HepG2 (cell line): Measurements from ENCODE around the gene PRM2. TPM values are rescaled to one million over a fixed set of nuclear protein-coding genes. Genes with fewer than 3 reads are reported as not detected.
A peak's percentile ranks its signal among the peaks of the same experiment; 100 is the strongest.

Experiments used
- BRD4 ChIP-seq: sonication (generic); formaldehyde crosslinking; IDR thresholded peaks from 2 replicates; pipeline ENCODE4 v1.4.0; 2020; ENCODE audit warnings: missing genetic modification reagents
- CBFB ChIP-seq: sonication (generic); formaldehyde crosslinking; IDR thresholded peaks from 2 replicates; pipeline ENCODE4 v1.4.0; 2020; ENCODE audit warnings: missing genetic modification reagents
- CTCF ChIP-seq: sonication (generic); formaldehyde crosslinking; IDR thresholded peaks from 2 replicates; pipeline ENCODE4 v1.5.0; 2020; ENCODE audit warnings: mild to moderate bottlenecking, missing genetic modification reagents, moderate library complexity
- KLF16 ChIP-seq, 2 experiments: sonication (generic) in 1 of 2; formaldehyde crosslinking in 1 of 2; IDR thresholded peaks; 2 replicates each; pipeline versions ENCODE4 v1.6.1 to v1.8.0; 2016 to 2023; ENCODE audit warnings: missing genetic modification reagents in 2 of 2, missing compliant biosample characterization in 1 of 2
- KMT2B ChIP-seq: IDR thresholded peaks from 2 replicates; pipeline ENCODE4 v1.6.1; 2016; ENCODE audit warnings: missing genetic modification reagents, missing compliant biosample characterization
- MIER3 ChIP-seq: IDR thresholded peaks from 2 replicates; pipeline ENCODE4 v1.6.1; 2016; ENCODE audit warnings: missing compliant biosample characterization, borderline replicate concordance
- NFE2L2 ChIP-seq: fragments of 150-350 bp; IDR thresholded peaks from 2 replicates; pipeline ENCODE4 v1.6.1; 2014; ENCODE audit warnings: low read length
- NRL ChIP-seq: sonication (generic); formaldehyde crosslinking; IDR thresholded peaks from 2 replicates; pipeline ENCODE4 v1.5.0; 2020; ENCODE audit warnings: missing genetic modification reagents, mild to moderate bottlenecking, moderate library complexity, borderline replicate concordance
- RCOR2 ChIP-seq: IDR thresholded peaks from 2 replicates; pipeline ENCODE4 v1.6.1; 2016; ENCODE audit warnings: missing biosample characterization, missing genetic modification reagents
- SAFB2 ChIP-seq: sonication (generic); formaldehyde crosslinking; IDR thresholded peaks from 2 replicates; pipeline ENCODE4 v1.5.1; 2020; ENCODE audit warnings: missing genetic modification reagents, low read depth, mild to moderate bottlenecking, borderline replicate concordance
- SATB2 ChIP-seq: sonication (generic); formaldehyde crosslinking; IDR thresholded peaks from 2 replicates; pipeline ENCODE4 v1.5.0; 2020; ENCODE audit warnings: missing genetic modification reagents
- SMYD3 ChIP-seq: sonication (generic); formaldehyde crosslinking; IDR thresholded peaks from 2 replicates; pipeline ENCODE4 v1.8.1; 2023; ENCODE audit warnings: mild to moderate bottlenecking, missing genetic modification reagents
- TAF15 ChIP-seq: fragments of 200-400 bp; formaldehyde crosslinking; IDR thresholded peaks from one replicate; pipeline ENCODE4 v1.6.1; 2018; ENCODE audit warnings: mild to moderate bottlenecking, low read depth, low read length; ENCODE audit not compliant: poor library complexity, severe bottlenecking
- ZNF121 ChIP-seq: sonication (generic); formaldehyde crosslinking; IDR thresholded peaks from 2 replicates; pipeline ENCODE4 v1.5.0; 2020; ENCODE audit warnings: mild to moderate bottlenecking, missing genetic modification reagents
- ZNF124 ChIP-seq: sonication (generic); formaldehyde crosslinking; IDR thresholded peaks from 2 replicates; pipeline ENCODE4 v1.4.0; 2020; ENCODE audit warnings: missing genetic modification reagents
- ZNF180 ChIP-seq: sonication (generic); formaldehyde crosslinking; IDR thresholded peaks from 2 replicates; pipeline ENCODE4 v1.4.0; 2020; ENCODE audit warnings: low read depth, missing genetic modification reagents, borderline replicate concordance
- ZNF367 ChIP-seq: sonication (generic); formaldehyde crosslinking; IDR thresholded peaks from 2 replicates; pipeline ENCODE4 v1.4.0; 2020; ENCODE audit warnings: missing genetic modification reagents, borderline replicate concordance
- ZNF574 ChIP-seq: sonication (generic); formaldehyde crosslinking; IDR thresholded peaks from 2 replicates; pipeline ENCODE4 v1.4.0; 2020; ENCODE audit warnings: missing genetic modification reagents
- ZNF704 ChIP-seq: sonication (generic); formaldehyde crosslinking; IDR thresholded peaks from 2 replicates; pipeline ENCODE4 v1.8.1; 2023; ENCODE audit warnings: mild to moderate bottlenecking, inconsistent platforms, moderate library complexity, missing genetic modification reagents, borderline replicate concordance
- ZNF720 ChIP-seq: sonication (generic); formaldehyde crosslinking; IDR thresholded peaks from 2 replicates; pipeline ENCODE4 v1.4.0; 2020; ENCODE audit warnings: missing genetic modification reagents
- ZNF800 ChIP-seq: sonication (generic); formaldehyde crosslinking; IDR thresholded peaks from 2 replicates; pipeline ENCODE4 v1.4.0; 2020; ENCODE audit warnings: missing genetic modification reagents
- ZNF816 ChIP-seq: sonication (generic); formaldehyde crosslinking; IDR thresholded peaks from 2 replicates; pipeline ENCODE4 v1.8.0; 2022; ENCODE audit warnings: missing genetic modification reagents, mild to moderate bottlenecking, borderline replicate concordance
- polyA plus RNA-seq, 8 experiments: library from polyadenylated mRNA; depleted of rRNA in 3 of 8; stranded (reverse) in 7 of 8; unstranded in 1 of 8; fragments of >200 nt; fragmentation: Illumina TruSeq in 4 of 8; extraction: Trizol in 4 of 8; gene quantifications; 2 replicates each; pipeline versions ENCODE4 v1.2.1 to v1.2.3, GENCODE V29; 2011 to 2016; ENCODE audit warnings: low read depth in 4 of 8, missing spikeins in 1 of 8, mixed read lengths in 1 of 8; ENCODE audit not compliant: insufficient read depth in 1 of 8
- total RNA-seq, 5 experiments: library from RNA; depleted of rRNA; stranded (reverse); fragments of >200 nt; fragmentation: Illumina TruSeq; extraction: Trizol; gene quantifications; 2 replicates each; pipeline ENCODE4 v1.2.3, GENCODE V29; 2016; ENCODE audit warnings: low read depth in 1 of 5

Gene PRM2
- total and polyA plus RNA-seq, 2 of the 13 experiments (the other 11 are each of a cell fraction or from before 2014, with no cell fraction given) = 0.54 TPM; not detected in 1

- TF ChIP-seq SMYD3 (CRISPR knock-in tag) (no peak), SAFB2 (CRISPR knock-in tag) (no peak), NRL (0 out of 2 replicates have a peak, but pooled peaks have one; percentile 67), KMT2B (CRISPR knock-in tag) (peak; percentile 10; the same call in 1 of the 2 replicates), KLF16 (CRISPR knock-in tag; IDR thresholded peaks at IDR 0.05) (no peak), SATB2 (CRISPR knock-in tag) (no peak), ZNF367 (CRISPR knock-in tag) (no peak), CBFB (no peak), MIER3 (no peak), BRD4 (CRISPR knock-in tag) (no peak), TAF15 (no peak), ZNF800 (CRISPR knock-in tag) (no peak), NFE2L2 (no peak), ZNF720 (CRISPR knock-in tag) (0 out of 2 replicates have a peak, but pooled peaks have one; percentile 25), CTCF (CRISPR knock-in tag) (0 out of 2 replicates have a peak, but pooled peaks have one; percentile 8), RCOR2 (CRISPR knock-in tag) (peak; percentile 36; the same call in 1 of the 2 replicates), ZNF574 (no peak), ZNF124 (CRISPR knock-in tag) (no peak), ZNF704 (CRISPR knock-in tag) (no peak), ZNF121 (CRISPR knock-in tag) (peak; percentile 89), ZNF180 (no peak), ZNF816 (no peak)
Measured at GRCh38 chr16:11259655-11260595, 16.4 kb downstream of the PRM2 start (continued).
